Measurements from ENCODE around the gene ZNF83.
"Not testable (repeated sequence)": the region's sequence is repeated elsewhere in the genome, so short reads cannot be mapped to it uniquely, and the experiment has no call there.

The ZNF83 gene

DNA sequence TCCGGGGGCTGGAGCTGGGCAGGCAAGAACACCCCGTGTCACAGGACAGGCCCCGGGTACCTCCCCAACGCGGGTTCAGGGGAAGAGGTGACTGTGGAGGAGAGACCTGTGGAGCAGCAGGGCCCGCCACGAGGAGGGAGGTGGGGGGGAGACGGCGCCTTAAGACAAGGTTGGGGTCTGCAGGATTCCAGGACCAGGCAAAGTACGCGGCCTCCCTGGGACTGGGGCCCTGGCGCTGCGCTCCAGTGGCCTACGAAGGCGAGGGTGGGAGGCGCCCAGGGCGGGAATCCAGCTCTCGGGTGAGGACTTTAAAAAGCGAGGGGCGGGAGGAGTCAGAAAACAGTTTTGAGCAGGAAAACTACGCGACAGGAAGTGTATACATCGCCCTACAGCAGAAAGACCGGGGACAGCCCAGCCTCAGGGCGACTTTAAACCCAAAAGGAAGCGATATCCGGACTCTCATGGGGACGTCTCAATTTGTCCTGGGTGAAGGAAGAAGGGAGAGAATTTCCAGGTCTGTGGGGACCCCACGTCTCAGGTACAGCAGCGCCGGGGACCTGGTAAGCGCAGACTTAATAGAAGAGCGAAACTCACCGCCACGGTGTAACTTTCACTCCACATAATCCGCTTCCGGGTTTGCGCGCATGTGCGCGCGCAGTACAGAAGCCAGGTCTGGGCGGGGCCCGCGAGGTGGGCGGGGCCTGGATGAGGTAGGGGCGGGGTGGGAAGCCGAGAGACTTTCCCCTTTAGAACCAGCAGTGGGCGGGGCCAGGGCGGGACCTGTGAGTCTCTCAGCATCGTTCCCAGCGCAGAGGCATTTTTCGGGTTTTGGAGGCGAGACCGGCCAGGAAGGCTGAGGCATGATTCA lies at the start of gene ZNF83:
TSS of gene ZNF83 (minus strand) at position 638 of the 868 bp plus-strand sequence.
- FAIRE-seq: peak; percentile 8

DNA sequence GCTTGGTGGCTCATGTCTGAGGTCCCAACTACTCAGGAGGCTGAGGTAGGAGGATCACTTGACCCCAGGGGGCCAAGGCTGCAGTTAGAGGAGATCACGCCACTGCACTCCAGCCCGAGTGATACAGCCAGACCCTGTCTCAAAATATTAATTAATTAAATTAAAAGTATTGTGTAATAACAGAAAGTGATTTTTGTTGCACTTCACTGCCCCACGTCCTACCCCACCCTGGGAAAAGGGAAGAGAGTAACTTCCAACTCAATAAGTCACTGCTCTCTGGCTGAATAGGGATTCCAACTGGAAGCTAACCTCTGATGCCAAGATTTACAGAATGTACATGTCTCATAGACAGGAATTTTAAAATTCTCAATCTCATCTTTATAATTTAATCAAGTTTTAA lies 49.5 kb upstream of the ZNF83 start:
- no peak for FAIRE-seq

DNA sequence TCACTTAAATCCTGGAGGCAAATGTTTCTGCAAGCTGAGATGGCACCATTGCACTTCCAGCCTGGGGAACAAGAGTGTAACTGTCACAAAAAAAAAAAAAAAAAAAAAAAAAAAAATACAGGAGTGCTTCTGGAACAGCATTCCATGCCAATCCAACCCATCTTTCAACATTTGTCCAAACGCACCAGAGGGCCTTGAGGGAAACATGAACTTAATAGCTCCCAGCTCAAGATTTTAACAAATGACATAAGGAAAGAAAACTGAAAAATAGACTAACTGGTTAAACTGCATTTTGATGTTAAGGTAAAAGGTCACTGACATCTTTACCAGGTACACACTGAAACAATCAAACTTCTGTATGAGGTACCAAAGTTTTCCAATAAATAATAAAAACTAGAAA lies 47.7 kb upstream of the ZNF83 start:
- FAIRE-seq: no peak

DNA sequence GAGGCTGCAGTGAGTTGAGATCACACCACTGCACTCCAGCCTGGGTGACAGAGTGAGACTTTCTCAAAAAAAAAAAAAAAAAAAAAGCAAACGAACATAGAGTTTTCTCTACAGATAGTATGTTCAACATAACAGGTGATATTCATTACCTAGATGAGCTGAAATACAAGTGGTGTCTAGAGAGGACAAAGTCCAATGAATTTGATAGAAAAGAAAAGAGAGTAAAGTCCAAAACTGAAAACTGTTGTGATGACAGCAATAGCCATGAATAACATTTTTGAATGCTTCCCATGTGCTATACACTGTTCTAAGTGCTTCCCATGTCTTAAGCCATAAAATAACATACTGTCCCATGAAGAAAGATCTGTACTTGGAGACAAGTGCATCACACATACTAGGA lies 43.1 kb upstream of the ZNF83 start:
- FAIRE-seq: not testable (repeated sequence)

DNA sequence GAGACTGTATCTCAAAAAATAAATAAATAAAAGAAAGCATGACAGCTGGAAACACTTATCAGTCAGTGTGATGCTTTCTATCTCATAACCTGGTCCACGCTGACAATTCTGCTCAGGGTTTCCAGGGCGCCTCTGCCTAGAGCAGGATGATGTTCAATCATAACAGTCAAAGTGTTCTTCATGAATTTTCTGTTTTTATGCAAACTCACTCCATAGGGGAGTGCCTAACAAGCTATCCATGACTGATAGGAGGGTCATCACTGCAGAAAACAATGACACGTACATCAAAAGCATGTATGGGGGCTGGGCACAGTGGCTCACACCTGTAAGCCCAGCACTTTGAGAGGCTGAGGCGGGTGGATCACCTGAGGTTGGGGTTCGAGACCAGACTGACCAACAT lies 41.4 kb upstream of the ZNF83 start:
- no peak for FAIRE-seq

DNA sequence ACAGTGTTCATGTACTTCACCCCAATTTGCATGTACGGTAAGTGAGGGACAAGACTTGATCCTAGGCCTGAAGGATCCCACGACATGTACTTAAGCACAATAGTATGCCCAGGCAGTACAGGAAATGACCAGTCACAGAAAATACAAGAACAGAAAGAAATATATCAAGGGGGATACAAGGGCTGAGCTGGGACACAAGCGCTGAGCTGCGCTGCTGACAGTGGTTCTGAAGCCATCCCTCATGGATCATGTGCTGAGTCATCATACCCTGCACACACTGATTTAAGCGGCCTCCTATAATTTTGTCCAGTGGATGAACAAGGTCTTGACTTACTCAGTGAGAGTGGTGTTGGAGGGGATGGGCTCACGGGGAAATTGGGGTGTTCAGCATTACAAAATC lies 37.1 kb upstream of the ZNF83 start:
- not testable (repeated sequence) for FAIRE-seq

DNA sequence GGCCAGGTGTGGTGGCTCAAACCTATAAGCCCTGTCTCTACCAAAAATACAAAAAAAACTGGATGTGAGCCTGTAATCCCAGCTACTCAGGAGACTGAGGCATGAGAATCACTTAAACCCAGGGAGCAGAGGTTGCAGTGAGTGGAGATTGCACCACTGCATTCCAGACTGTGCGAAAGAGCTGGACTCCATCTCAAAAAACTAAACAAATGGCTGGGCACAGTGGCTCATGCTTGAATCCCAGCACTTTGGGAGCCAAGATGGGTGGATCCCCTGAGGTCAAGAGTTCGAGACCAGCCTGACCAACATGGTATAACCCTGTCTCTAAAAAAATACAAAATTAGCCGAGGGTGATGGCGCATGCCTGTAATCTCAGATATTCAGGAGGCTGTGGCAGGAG lies 34.9 kb upstream of the ZNF83 start:
- FAIRE-seq: no peak

DNA sequence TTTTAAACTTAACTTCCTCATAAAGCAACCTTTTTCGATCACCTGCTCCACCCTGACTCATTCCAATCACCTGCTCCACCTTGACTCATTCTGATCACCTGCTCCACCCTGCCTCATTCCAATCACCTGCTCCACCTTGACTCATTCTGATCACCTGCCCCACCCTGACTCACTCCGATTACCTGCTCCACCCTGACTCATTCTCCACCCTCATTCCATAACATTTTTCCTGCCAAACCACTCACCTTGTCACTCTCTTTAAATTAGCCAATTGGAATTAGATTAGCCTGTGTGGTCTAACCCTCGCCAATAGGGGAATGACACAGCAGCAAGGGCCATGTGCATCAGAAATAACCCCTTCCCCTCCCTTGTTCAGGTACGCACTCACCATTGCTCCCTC lies 31.9 kb upstream of the ZNF83 start:
- FAIRE-seq: no peak

DNA sequence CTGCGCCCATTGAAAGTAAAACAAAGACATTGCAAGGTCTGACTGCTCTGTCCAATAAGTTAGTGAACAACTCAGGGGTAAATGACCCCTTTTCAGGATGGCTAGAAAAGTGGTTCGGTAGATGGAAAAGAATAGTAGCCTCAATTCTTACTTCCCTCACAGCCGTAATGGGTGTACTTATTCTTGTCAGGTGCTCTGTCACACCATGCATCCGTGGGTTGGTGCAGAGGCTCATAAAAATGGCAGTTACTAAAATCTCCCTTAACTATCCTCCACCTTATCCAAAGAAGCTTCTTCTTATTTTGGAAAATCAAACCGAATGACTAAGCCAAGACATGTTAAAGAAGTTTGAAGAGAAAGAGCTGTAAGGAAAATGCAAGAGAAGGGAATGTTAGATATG lies 31.4 kb upstream of the ZNF83 start:
- FAIRE-seq: no peak

DNA sequence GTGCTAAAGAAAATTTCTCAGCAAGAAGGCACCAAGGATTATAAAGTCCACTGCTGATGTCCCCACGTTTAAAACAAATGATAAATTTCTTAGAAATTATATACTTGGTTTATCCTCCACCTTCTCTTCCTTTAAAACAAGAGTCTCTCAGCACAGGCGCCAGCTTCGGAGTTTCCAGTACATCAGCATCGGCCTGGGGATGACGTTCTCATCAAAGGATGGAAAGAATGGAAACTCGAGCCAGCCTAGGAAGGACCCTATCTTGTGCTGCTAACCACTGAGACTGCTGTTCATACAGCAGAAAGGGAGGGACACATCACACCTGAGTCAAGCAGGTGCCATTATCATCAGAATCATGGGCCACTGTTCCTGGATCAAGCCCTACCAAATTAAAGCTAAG lies 29.8 kb upstream of the ZNF83 start:
- no peak for FAIRE-seq

DNA sequence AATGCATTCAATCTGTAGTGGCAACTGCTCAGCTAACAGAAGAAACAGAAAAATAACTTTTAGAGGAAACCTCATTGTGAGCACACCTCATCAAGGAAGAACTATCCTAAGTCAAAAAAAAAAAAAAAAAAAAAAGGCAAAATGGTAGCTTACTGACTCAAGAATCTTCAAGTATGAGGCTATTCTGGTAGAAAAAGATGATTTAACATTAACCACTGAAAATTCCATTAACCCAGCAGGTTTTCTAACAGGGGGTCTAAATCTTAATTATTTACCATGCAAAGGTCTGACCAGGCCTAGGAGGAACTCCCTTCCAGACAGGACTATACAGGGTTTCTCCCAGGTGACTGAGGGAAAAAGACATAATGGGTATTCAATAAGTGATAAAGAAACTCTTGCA lies 28.4 kb upstream of the ZNF83 start:
- FAIRE-seq: no peak

- no peak for FAIRE-seq
Measured at GRCh38 chr19:52665529-52665928, 27.4 kb upstream of the ZNF83 start.

- no peak for FAIRE-seq
Measured at GRCh38 chr19:52665027-52665426, 26.9 kb upstream of the ZNF83 start.

- no peak for FAIRE-seq
Measured at GRCh38 chr19:52664461-52664860, 26.3 kb upstream of the ZNF83 start.

- FAIRE-seq: no peak
Measured at GRCh38 chr19:52662631-52663030, 24.5 kb upstream of the ZNF83 start.

DNA sequence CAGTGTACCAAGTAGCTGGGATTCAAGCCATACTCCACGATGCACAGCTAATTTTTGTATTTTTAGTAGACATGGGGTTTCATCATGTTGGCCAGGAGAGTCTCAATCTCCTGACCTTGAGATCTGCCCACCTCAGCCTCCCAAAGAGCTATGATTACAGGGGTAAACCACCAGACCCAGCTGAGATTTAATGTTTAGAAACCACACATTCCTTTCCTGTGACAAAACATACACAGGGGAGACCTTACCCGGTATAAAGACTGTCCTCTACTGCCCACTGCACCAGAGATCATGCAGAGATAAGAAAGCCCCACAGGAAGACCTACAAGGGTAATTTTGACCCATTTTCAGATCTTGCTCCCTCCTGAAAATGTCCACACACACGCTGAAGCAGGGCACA lies 22.8 kb upstream of the ZNF83 start:
- no peak for FAIRE-seq

GRCh38 chr19:52659013-52659412 lies 20.9 kb upstream of the ZNF83 start:
- no peak for FAIRE-seq

DNA sequence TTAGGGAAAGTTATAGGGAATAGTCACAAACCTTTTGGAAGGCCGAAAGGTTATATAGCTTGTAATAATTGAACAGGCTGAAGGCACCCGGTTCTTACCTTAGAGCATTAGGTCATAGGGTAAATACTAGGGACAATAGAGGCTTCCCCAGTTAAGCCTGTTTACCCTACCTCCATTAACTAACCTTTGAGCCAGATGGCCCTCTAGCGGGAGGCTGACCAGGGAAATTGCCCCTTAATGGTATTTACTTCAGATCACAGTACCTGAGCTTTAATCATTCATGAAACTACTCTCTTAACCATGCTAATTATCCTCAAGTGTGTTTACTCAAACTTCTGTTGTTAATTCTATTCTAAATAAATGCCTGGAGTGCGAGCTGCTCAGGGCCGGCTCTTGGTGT lies 20.4 kb upstream of the ZNF83 start:
- FAIRE-seq: no peak

GRCh38 chr19:52653161-52653560 lies 15.0 kb upstream of the ZNF83 start:
- no peak for FAIRE-seq

DNA sequence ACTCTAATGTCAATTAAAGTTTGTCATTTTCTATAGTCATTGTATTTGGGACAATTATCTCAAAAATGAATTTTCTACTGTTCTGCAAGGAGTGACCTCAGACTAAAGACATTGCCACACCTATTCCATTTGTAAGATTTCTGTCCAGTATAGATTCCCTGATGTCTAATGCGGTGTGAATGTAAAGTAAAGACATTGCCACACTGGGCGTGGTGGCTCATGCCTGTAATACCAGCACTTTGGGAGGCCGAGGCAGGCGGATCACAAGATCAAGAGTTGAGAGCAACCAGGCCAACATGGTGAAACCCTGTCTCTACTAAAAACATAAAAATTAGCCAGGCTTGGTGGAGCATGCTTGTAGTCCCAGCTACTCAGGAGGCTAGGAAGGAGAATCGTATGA lies 13.8 kb upstream of the ZNF83 start:
- FAIRE-seq: no peak

DNA sequence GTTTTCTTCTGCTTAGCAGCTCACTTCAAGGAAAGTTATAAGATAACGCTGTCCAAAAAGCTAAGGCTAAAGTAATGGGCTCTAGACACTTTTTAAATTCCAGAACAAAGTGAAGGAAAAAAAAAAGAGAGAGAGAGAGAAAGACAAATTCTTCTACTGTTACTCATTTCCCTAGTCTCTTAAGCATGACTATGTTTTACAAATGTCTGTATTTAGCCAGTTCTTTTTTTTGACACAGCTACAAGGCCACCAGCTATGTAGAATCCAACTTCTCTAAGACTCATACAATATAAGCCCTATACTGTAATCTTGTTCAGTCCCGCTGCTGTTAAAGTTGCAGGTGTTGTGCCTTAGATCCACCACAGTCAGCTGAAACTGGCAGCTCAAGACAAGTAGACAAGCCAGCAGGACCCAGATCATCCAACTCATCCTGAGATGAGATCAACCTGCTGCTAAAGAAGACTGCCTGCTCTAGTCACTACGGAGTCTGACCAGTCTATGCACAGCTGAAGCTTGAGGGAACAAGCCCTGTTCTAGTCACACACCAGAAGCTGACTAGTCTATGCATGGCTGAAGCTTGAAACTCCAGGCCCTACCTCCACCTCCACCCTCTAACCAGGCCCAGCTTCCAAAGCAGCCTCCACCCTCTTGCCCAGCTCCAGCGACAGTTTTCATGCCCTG lies 10.3 kb upstream of the ZNF83 start:
- no peak for FAIRE-seq

GRCh38 chr19:52646571-52647217 lies 8.5 kb upstream of the ZNF83 start:
- FAIRE-seq: no peak

- no peak for FAIRE-seq
Measured at GRCh38 chr19:52640916-52641315, 2.8 kb upstream of the ZNF83 start.

GRCh38 chr19:52639996-52640395 lies 1.8 kb upstream of the ZNF83 start:
- no peak for FAIRE-seq

Data from G401.6 (cell line).